GM12878 (cell line): ENCODE data around the gene FAM193A. TPM values are rescaled to one million over a fixed set of nuclear protein-coding genes. Genes with fewer than 3 reads are reported as not detected.

Source experiments
- ATAC-seq: fragments of 200-7000 bp; cut with Tn5 transposase; 3 replicates; pipeline ENCODE4 v1.9.1; 2020; ENCODE audit warnings: mild to moderate bottlenecking, moderate library complexity
- BruUV-seq: library from RNA; stranded (reverse); fragments of 400-500 nt; replicated peaks from 2 replicates; lab custom pipeline; 2021; lab: Mats Ljungman, UMichigan
- CTCF ChIA-PET: fragments of 300-600 bp; sonication (Branson Sonifier 250); formaldehyde crosslinking; extraction: SDS; loops from one replicate; lab custom pipeline; 2021; ENCODE audit warnings: inconsistent platforms; lab: Yijun Ruan, JAX
- POLR2A ChIA-PET: fragments of 350-600 bp; formaldehyde crosslinking; extraction: SDS; loops from one replicate; lab custom pipeline; 2021; ENCODE audit warnings: inconsistent platforms; lab: Charles Lee
- RAD21 ChIA-PET: fragments of 300-600 bp; sonication (Branson Sonifier 250); formaldehyde crosslinking; loops from one replicate; lab custom pipeline; 2023; ENCODE audit warnings: antibody characterized with exemption; ENCODE audit not compliant: unreplicated experiment; lab: Charles Lee
- SMC1A ChIA-PET: fragments of 300-600 bp; sonication (Branson Sonifier 250); formaldehyde crosslinking; loops from one replicate; lab custom pipeline; 2023; ENCODE audit not compliant: unreplicated experiment, uncharacterized antibody; lab: Charles Lee
- DNase-seq: peaks from one replicate; pipeline ENCODE4 v3.0.0-alpha.2; 2011; ENCODE audit warnings: low read depth, low spot score
- FAIRE-seq: peaks from 3 replicates; lab custom pipeline; 2011; peaks lifted over from hg19 to GRCh38; lab: Jason Lieb, UNC
- H2AFZ ChIP-seq: 2 replicates; pipeline ENCODE4 v1.6.0; 2011; ENCODE audit warnings: low read depth, low read length, control low read depth; ENCODE audit not compliant: control insufficient read depth
- H3K27ac ChIP-seq: 2 replicates; pipeline ENCODE4 v1.5.1; 2011; ENCODE audit warnings: control low read depth; ENCODE audit not compliant: control insufficient read depth, insufficient read depth
- H3K27me3 ChIP-seq, 2 experiments: replicated peaks in 1 of 2; 2 replicates each; pipeline versions ENCODE4 v1.6.0 to v1.6.1; 2011; ENCODE audit warnings: low read length in 1 of 2; ENCODE audit not compliant: control insufficient read depth in 2 of 2, insufficient read depth in 2 of 2
- H3K36me3 ChIP-seq, 2 experiments: 2 replicates each; pipeline ENCODE4 v1.5.1; 2011; ENCODE audit warnings: low read length in 1 of 2; ENCODE audit not compliant: control insufficient read depth in 2 of 2, insufficient read depth in 2 of 2
- H3K4me1 ChIP-seq: 2 replicates; pipeline ENCODE4 v1.6.1; 2011; ENCODE audit warnings: mild to moderate bottlenecking, low read length, moderate library complexity, mixed read lengths; ENCODE audit not compliant: control insufficient read depth, insufficient read depth
- H3K4me2 ChIP-seq: 2 replicates; pipeline ENCODE4 v1.6.0; 2011; ENCODE audit warnings: control low read depth; ENCODE audit not compliant: control insufficient read depth, insufficient read depth
- H3K4me3 ChIP-seq: fragments of 200-600 bp; sonication (generic); 2 replicates; pipeline ENCODE4 v1.5.1; 2016
- H3K79me2 ChIP-seq: 2 replicates; pipeline ENCODE4 v1.6.0; 2011; ENCODE audit warnings: low read length; ENCODE audit not compliant: control insufficient read depth, insufficient read depth
- H3K9ac ChIP-seq: 2 replicates; pipeline ENCODE4 v1.8.0; 2011; ENCODE audit warnings: low read length, control low read depth, mixed read lengths; ENCODE audit not compliant: control insufficient read depth, insufficient read depth
- H3K9me3 ChIP-seq: replicated peaks from 3 replicates; pipeline ENCODE4 v1.5.1; 2011; ENCODE audit warnings: mild to moderate bottlenecking, low read length; ENCODE audit not compliant: control insufficient read depth, insufficient read depth
- H4K20me1 ChIP-seq: 2 replicates; pipeline ENCODE4 v1.6.0; 2011; ENCODE audit not compliant: control insufficient read depth, insufficient read depth
- BMI1 ChIP-seq: fragments of 450-650 bp; IDR thresholded peaks from 2 replicates; pipeline ENCODE4 v1.6.1; 2016; ENCODE audit warnings: mild to moderate bottlenecking, moderate library complexity, borderline replicate concordance
- ETV6 ChIP-seq, 2 experiments: fragments of 450-650 bp in 1 of 2; IDR thresholded peaks in 1 of 2; conservative IDR thresholded peaks in 1 of 2; 2 replicates each; pipeline ENCODE4 v1.6.1; 2014; ENCODE audit warnings: antibody characterized with exemption in 1 of 2, borderline replicate concordance in 1 of 2, low read depth in 1 of 2, mild to moderate bottlenecking in 1 of 2, moderate library complexity in 1 of 2
- IRF3 ChIP-seq: fragments of 450-650 bp; IDR thresholded peaks from 2 replicates; pipeline ENCODE4 v1.6.1; 2014; ENCODE audit warnings: mild to moderate bottlenecking
- NFYB ChIP-seq: IDR thresholded peaks from 2 replicates; pipeline ENCODE4 v1.6.1; 2011; ENCODE audit warnings: low read depth, mild to moderate bottlenecking, low read length, improper control_type of control experiment, moderate library complexity; ENCODE audit not compliant: insufficient read depth
- NRF1 ChIP-seq: conservative IDR thresholded peaks from 2 replicates; pipeline ENCODE4 v1.6.1; 2011; ENCODE audit warnings: mild to moderate bottlenecking, low read depth, low read length, improper control_type of control experiment
- PRDM15 ChIP-seq: fragments of 450-650 bp; formaldehyde crosslinking; IDR thresholded peaks from 2 replicates; pipeline ENCODE4 v1.4.0; 2020; ENCODE audit warnings: mild to moderate bottlenecking, moderate library complexity
- RELA ChIP-seq: fragments of 450-650 bp; IDR thresholded peaks from 2 replicates; pipeline ENCODE4 v1.8.0; 2014; ENCODE audit warnings: borderline replicate concordance; ENCODE audit not compliant: partially characterized antibody
- RUNX3 ChIP-seq: IDR thresholded peaks from 2 replicates; pipeline ENCODE4 v1.6.1; 2012; ENCODE audit warnings: low read length, inconsistent platforms
- ZBTB4 ChIP-seq: fragments of 450-650 bp; formaldehyde crosslinking; IDR thresholded peaks from 2 replicates; pipeline ENCODE4 v1.4.0; 2022; ENCODE audit warnings: mild to moderate bottlenecking, moderate library complexity
- WGBS: methylation state at CpG from one replicate; pipeline ENCODE4 v1.1.6; 2016; ENCODE audit warnings: low lambda C conversion rate; ENCODE audit not compliant: insufficient replicate concordance, insufficient coverage; ENCODE audit errors: missing lambda C conversion rate; 5-methylcytosine and 5-hydroxymethylcytosine counted together
- in situ Hi-C: fragments of 300-500 bp; cut with MboI; formaldehyde crosslinking; loops from 9 replicates; pipeline ENCODE4 v1.14.3; 2018; ENCODE audit warnings: mixed read lengths
- intact Hi-C: fragments of 100-400 bp; cut with micrococcal nuclease; formaldehyde crosslinking; loops from one replicate; pipeline ENCODE4 v1.14.2; 2022; ENCODE audit not compliant: unreplicated experiment
- polyA plus RNA-seq, 11 experiments: library from polyadenylated mRNA; depleted of rRNA in 4 of 11; unstranded in 6 of 11; stranded (reverse) in 5 of 11; fragments of >200 nt; fragmentation: Nextera tagmentation in 4 of 11; fragmentation: Illumina TruSeq in 1 of 11; extraction: Ambion mirVana in 4 of 11; extraction: Trizol in 1 of 11; gene quantifications; 1 replicate in 1 of 11; 2 replicates in 10 of 11; pipeline versions ENCODE4 v1.2.1 to v1.2.3, GENCODE V29; 2011 to 2016; ENCODE audit warnings: inconsistent platforms in 2 of 11, missing spikeins in 2 of 11, low read depth in 1 of 11
- total RNA-seq, 4 experiments: library from RNA; depleted of rRNA in 3 of 4; stranded (reverse); fragments of >200 nt in 3 of 4; fragmentation: Illumina TruSeq in 1 of 4; extraction: Trizol in 1 of 4; gene quantifications; 2 replicates each; pipeline versions ENCODE4 v1.2.1 to v1.2.3, GENCODE V29; 2013 to 2021

FAM193A gene
- total and polyA plus RNA-seq, 10 of the 15 experiments (the other 5 are each of a cell fraction or from before 2014, with no cell fraction given), result 0.52 to 23.3 (median 7.4) TPM

GRCh38 chr4:2702361-2702760 lies 165.9 kb downstream of the FAM193A start:
- BruUV-seq, result no TSS peak
- no peak overlapping the region for H3K4me2 ChIP-seq
- H3K27me3 ChIP-seq, result no peaks in the 10 kb centered on the region
- in situ Hi-C loops, result no loop called here
- FAIRE-seq, result no peak
- no peak overlapping the region for H3K4me3 ChIP-seq
- intact Hi-C loops, result no loop called here
- POLR2A ChIA-PET, result no interaction called here
- H4K20me1 ChIP-seq, result no peaks in the 10 kb centered on the region
- CTCF ChIA-PET, result no interaction called here
- no peak for ATAC-seq
- TF ChIP-seq ETV6 (conservative IDR thresholded peaks at IDR 0.05 in 1 of 2, IDR thresholded peaks at IDR 0.05 in 1 of 2; ENCODE audit: borderline replicate concordance in 1 of 2, low read depth in 1 of 2), result no peak
- TF ChIP-seq IRF3, result no peak
- TF ChIP-seq PRDM15 (CRISPR knock-in tag), result no peak
- no peak for TF ChIP-seq NFYB
- TF ChIP-seq RELA, result no peak
- TF ChIP-seq RUNX3, result no peak
- TF ChIP-seq NRF1, result no peak
- TF ChIP-seq BMI1, result no peak
- no peak for TF ChIP-seq ZBTB4 (CRISPR knock-in tag)
- TF ChIP-seq, all 136 proteins: peak for 0
- Histone ChIP-seq H3K4me1 (peaks cover 2% of the 10 kb centered on the region), H3K9ac (no peak overlapping the region), H3K9me3 (no peaks in the 10 kb centered on the region), H2AFZ (no peak overlapping the region), H3K36me3 (peaks cover 21 to 23% of the 10 kb centered on the region in 2 experiments), H3K79me2 (0 out of 2 replicates have a peak, but pooled peaks cover under 1% of the 10 kb centered on the region), H3K27ac (no peak overlapping the region)
- RAD21 ChIA-PET, result interaction anchor here (0.7 kb wide), 1 partner anchor 111 kb away, joined by 3 read pairs; no protein-coding TSS in a partner anchor
- SMC1A ChIA-PET, result no interaction called here
- DNase-seq, result no peak
- 94% methylated on average over 8 of the region's 8 CpGs for WGBS
